A549 treated with AZD9567 at 1 μM for 4 hours (cell line): ENCODE measurements around the gene RTN4IP1. TPM values are rescaled to one million over a fixed set of nuclear protein-coding genes. Genes with fewer than 3 reads are reported as not detected.

ENCODE experiments used
- total RNA-seq: library from RNA; stranded (reverse); fragments of 200-300 nt; extraction: Qiagen RNA extraction; gene quantifications from 5 replicates; pipeline ENCODE4 v1.2.3, GENCODE V29; 2022; ENCODE audit not compliant: insufficient read depth

The RTN4IP1 gene, protein sequence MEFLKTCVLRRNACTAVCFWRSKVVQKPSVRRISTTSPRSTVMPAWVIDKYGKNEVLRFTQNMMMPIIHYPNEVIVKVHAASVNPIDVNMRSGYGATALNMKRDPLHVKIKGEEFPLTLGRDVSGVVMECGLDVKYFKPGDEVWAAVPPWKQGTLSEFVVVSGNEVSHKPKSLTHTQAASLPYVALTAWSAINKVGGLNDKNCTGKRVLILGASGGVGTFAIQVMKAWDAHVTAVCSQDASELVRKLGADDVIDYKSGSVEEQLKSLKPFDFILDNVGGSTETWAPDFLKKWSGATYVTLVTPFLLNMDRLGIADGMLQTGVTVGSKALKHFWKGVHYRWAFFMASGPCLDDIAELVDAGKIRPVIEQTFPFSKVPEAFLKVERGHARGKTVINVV
- 7.9 to 10.6 TPM (median 8.5 TPM) in 5 replicates for total RNA-seq

DNA sequence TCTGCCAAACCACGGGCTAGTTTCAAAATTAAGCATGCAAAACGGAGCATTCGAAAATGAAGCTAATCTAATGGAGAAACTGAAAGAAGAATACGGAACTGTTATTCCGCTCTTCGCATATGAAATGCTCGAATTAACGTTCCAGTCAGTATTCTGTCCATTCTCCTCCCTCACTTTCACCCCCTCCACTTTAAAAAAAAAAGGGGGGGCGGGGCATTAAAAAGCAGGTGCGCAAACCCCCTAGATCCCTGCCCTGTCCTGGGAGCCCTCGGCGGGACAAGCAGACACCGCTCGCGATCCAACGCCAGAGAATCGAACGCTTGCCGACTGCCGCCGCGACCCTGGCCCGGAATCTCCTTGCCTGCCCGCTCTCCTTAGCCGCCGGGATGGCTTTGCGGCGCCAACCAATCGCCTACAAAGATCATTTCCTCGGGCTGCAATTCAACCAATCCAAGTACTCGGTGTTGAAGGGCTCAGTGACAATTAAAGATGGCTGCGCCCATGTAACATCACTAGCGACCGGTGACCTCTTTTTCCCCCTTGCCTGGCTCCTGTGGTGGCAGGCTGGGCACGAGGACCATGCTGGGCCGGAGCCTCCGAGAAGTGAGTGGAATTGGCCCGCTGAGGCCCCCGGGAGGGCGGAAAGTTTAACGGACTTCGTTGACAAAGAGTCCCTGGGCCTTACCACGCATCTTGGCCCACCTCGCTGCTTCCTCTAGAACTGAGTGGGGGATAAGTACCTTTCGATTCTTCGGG, at the start of gene RTN4IP1, which contains the start of gene QRSL1:
TSS of gene RTN4IP1 (minus strand) at position 396 of the 756 bp plus-strand sequence. CDS start 477 bp downstream, outside the sequence.
TSS of gene QRSL1 (plus strand) at position 476 of the 756 bp plus-strand sequence. CDS start at position 580, 104 bp downstream.

Other genes with a start within 250 kb of the RTN4IP1 start
- gene QRSL1, start 80 bp upstream of the RTN4IP1 start, total RNA-seq = 6.4 to 8.9 TPM (median 6.7 TPM) in 5 replicates